Urinary bladder (tissue), 4 donors: ENCODE data around the gene RIGI. TPM values are rescaled to one million over a fixed set of nuclear protein-coding genes. Genes with fewer than 3 reads are reported as not detected.

ENCODE experiments used
- DNase-seq: peaks from one replicate; pipeline ENCODE4 v3.0.0-alpha.2; 2015; ENCODE audit errors: extremely low spot score
- H3K27ac ChIP-seq: one replicate; pipeline ENCODE4 v1.5.1; 2013; ENCODE audit warnings: low read depth, mild to moderate bottlenecking, moderate library complexity
- H3K36me3 ChIP-seq: one replicate; pipeline ENCODE4 v1.6.1; 2013; ENCODE audit warnings: mild to moderate bottlenecking, moderate library complexity; ENCODE audit not compliant: insufficient read depth
- H3K4me1 ChIP-seq: one replicate; pipeline ENCODE4 v1.6.1; 2013; ENCODE audit warnings: mild to moderate bottlenecking, moderate library complexity; ENCODE audit not compliant: insufficient read depth
- H3K4me3 ChIP-seq: one replicate; pipeline ENCODE4 v1.5.1; 2013; ENCODE audit warnings: low read depth, low read length
- WGBS: extraction: QIAGEN DNeasy Blood & Tissue Kit; methylation state at CpG from one replicate; pipeline ENCODE4 v1.1.7; 2013; 5-methylcytosine and 5-hydroxymethylcytosine counted together
- polyA plus RNA-seq: library from polyadenylated mRNA; stranded (reverse); fragments of 200-250 nt; gene quantifications from one replicate; pipeline ENCODE4 v1.2.3, GENCODE V29; 2013
- total RNA-seq: library from RNA; depleted of rRNA; stranded (reverse); fragments of >200 nt; gene quantifications from one replicate; pipeline ENCODE4 v1.2.3, GENCODE V29; 2014
- donor health status: healthy with polysubstance abuse.
- donor health status: healthy.

RIGI gene
- total and polyA plus RNA-seq, 2 donors = 5.4 to 25.2 TPM

- no peaks in the 10 kb centered on the region for H3K4me1 ChIP-seq
- no peak overlapping the region for H3K27ac ChIP-seq
- no peak overlapping the region for H3K4me3 ChIP-seq
- H3K36me3 ChIP-seq = no peaks in the 10 kb centered on the region
- no peak for DNase-seq
Observed at GRCh38 chr9:32516241-32516640, 9.8 kb downstream of the RIGI start.

GRCh38 chr9:32508728-32509127 lies 17.3 kb downstream of the RIGI start:
- 98% methylated on average over 1 of the region's 1 CpG for WGBS
- Histone ChIP-seq H3K4me1 (no peaks in the 10 kb centered on the region), H3K27ac (no peak overlapping the region), H3K4me3 (no peak overlapping the region), H3K36me3 (no peaks in the 10 kb centered on the region)
- DNase-seq = no peak

DNA sequence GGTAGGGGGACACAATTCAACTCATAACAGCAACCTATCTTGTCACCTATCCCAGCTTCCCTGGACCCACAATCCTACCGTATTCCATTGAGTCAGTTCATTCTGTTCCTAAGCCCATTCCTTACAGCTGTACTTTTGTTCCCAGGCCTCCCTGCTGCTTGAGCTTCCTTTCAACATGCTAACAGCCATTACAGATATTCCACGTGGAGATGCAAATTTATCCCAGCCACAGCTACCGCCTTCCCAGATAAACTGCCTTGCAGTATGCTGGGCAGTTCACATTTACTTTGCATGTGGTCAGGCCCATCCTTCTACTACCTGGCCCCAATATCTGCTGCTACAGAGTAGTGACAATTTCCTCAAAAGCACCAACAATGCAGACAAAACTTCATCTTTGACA lies 23.0 kb downstream of the RIGI start:
- DNase-seq = no peak

GRCh38 chr9:32502464-32502863 lies 23.5 kb downstream of the RIGI start:
- Histone ChIP-seq H3K27ac (no peak overlapping the region), H3K4me3 (no peak overlapping the region), H3K4me1 (no peaks in the 10 kb centered on the region), H3K36me3 (no peaks in the 10 kb centered on the region)
- 81% methylated on average over 4 of the region's 4 CpGs for WGBS
- no peak for DNase-seq

More for the DNA sequence above, 23.0 kb downstream of the RIGI start:
- Histone ChIP-seq H3K36me3 (no peaks in the 10 kb centered on the region), H3K4me3 (no peak overlapping the region), H3K27ac (no peak overlapping the region), H3K4me1 (no peaks in the 10 kb centered on the region)
- 82% methylated on average over 3 of the region's 3 CpGs for WGBS

DNA sequence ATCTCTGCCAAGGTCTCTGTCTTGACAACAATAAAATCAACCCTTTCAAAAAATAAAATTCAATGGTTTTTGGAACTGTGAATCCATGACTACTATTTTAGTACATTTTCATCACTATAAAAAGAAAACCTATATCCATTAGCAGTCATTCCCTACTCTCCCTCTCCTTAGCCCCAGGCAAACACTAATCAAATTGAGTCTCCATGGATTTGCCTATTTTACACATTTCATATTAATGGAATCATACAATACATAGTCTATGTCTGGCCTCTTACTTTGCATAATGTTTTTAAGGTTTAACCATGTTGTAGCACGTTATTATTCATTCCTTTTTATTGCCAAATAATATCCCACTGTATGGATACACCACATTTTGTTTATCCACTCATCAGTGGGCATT lies 24.1 kb downstream of the RIGI start:
- Histone ChIP-seq H3K36me3 (no peaks in the 10 kb centered on the region), H3K4me1 (no peaks in the 10 kb centered on the region), H3K27ac (no peak overlapping the region), H3K4me3 (no peak overlapping the region)
- WGBS = 75% methylated on average over 1 of the region's 1 CpG
- DNase-seq = no peak

DNA sequence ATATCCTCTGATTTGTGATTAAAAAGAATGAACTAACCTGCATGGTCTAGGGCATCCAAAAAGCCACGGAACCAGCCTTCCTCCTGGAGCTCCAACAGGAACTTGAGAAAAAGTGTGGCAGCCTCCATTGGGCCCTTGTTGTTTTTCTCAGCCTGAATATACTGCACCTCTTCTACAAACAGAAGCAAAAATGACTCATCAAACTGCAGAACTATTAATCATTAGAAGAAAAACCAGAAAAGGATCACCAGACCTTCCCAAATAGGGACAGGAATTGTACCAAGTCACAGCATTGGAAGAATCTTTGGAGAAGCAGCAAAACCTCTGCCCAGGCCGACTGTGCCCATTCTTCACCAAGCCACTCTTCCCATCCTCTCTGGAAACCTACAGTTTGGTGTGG lies 25.2 kb downstream of the RIGI start:
- DNase-seq = no peak
- H3K36me3 ChIP-seq = no peaks in the 10 kb centered on the region
- WGBS = 71% methylated on average over 2 of the region's 2 CpGs

DNA sequence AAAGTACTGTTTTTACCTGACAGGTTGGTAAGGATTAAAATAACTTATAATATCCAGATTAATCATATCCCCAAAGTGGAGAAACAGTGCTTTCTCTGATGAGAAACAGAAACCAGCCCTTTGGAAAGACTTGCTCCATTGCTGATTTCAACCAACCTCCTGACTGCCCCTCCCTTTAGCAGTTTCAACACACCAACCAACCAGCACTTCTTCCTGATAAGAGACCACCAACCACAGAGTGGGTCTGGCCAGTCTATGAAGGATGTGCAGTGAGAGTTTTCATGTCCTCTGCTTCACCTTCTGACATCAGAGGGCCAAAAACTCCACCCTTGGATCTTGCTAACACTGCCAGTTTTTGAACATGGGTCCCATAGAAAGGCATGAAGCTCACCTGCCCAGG lies 28.1 kb downstream of the RIGI start:
- no peak overlapping the region for H3K4me3 ChIP-seq
- no peaks in the 10 kb centered on the region for H3K36me3 ChIP-seq
- no peak for DNase-seq
- no peaks in the 10 kb centered on the region for H3K4me1 ChIP-seq
- H3K27ac ChIP-seq = no peak overlapping the region

More for the DNA sequence above, 25.2 kb downstream of the RIGI start:
- Histone ChIP-seq H3K4me3 (no peak overlapping the region), H3K27ac (no peak overlapping the region), H3K4me1 (no peaks in the 10 kb centered on the region)

- Histone ChIP-seq H3K4me1 (no peaks in the 10 kb centered on the region), H3K4me3 (no peak overlapping the region), H3K36me3 (no peaks in the 10 kb centered on the region), H3K27ac (no peak overlapping the region)
- WGBS = 78% methylated on average over 3 of the region's 3 CpGs
- DNase-seq = no peak
Observed at GRCh38 chr9:32490601-32491000, 35.4 kb downstream of the RIGI start.

- Histone ChIP-seq H3K4me3 (no peak overlapping the region), H3K4me1 (no peaks in the 10 kb centered on the region), H3K36me3 (peaks cover 4% of the 10 kb centered on the region), H3K27ac (no peak overlapping the region)
- WGBS = 68% methylated on average over 3 of the region's 3 CpGs
- DNase-seq = no peak
Observed at GRCh38 chr9:32487981-32488380, 38.0 kb downstream of the RIGI start.

DNA sequence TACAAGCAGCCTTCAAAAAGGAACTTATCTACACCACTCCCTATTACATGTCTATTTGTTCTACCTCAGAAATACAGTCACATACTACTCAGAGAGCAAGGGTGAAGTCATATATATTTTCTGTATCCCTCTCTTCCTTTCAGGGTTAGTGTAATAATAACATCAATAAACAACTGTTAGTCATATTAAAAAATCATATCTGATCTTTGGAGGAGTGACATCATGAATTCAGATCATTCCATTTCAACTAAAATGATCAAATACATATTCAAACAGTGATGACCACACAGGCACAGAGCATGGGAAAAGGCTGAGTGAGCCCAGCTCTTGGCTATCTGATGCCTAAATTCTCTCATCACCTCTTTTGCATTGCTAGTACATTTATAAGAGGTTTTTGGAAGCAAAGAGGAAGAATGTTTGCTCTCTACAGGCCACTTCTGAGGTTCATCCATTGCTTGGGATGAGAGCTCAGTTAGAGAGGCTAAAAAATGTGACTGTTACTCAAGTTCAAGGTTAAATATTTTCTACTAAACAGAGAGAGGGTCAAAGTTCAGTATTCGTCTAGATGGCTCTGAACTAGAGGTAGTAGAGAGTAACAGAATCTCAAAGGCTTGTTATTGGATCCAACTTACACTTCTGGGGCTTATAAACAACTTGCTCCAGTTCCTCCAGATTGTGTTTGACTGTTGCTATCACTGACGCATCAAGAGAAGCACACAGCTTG lies 39.0 kb downstream of the RIGI start:
- H3K36me3 ChIP-seq = peaks cover 4% of the 10 kb centered on the region
- H3K4me3 ChIP-seq = no peak overlapping the region
- DNase-seq = no peak
- no peaks in the 10 kb centered on the region for H3K4me1 ChIP-seq
- H3K27ac ChIP-seq = no peak overlapping the region
- 78% methylated on average over 2 of the region's 2 CpGs for WGBS

GRCh38 chr9:32483343-32483742 lies 42.7 kb downstream of the RIGI start:
- whole genome bisulfite sequencing = 86% methylated on average over 4 of the region's 4 CpGs
- H3K4me1 ChIP-seq = no peaks in the 10 kb centered on the region
- peaks cover 6% of the 10 kb centered on the region for H3K36me3 ChIP-seq
- DNase-seq = no peak
- no peak overlapping the region for H3K4me3 ChIP-seq
- no peak overlapping the region for H3K27ac ChIP-seq

Other genes starting within 250 kb of the RIGI start
- gene ACO1, start 141.6 kb downstream of the RIGI start, total RNA-seq = 29.6 TPM
- 31.9 TPM for gene ACO1, start 141.6 kb downstream of the RIGI start, polyA plus RNA-seq
- gene SMIM27, start 26.1 kb upstream of the RIGI start, total RNA-seq = 1.3 TPM
- gene SMIM27, start 26.1 kb upstream of the RIGI start, polyA plus RNA-seq = 11.9 TPM
- 39.0 TPM for gene TOPORS, start 26.4 kb upstream of the RIGI start, total RNA-seq
- gene TOPORS, start 26.4 kb upstream of the RIGI start, polyA plus RNA-seq = 13.3 TPM
- 45.5 TPM for gene NDUFB6, start 47.0 kb upstream of the RIGI start, total RNA-seq
- 58.1 TPM for gene NDUFB6, start 47.0 kb upstream of the RIGI start, polyA plus RNA-seq
- gene TAF1L, start 109.5 kb upstream of the RIGI start, total RNA-seq = not detected
- 0.01 TPM for gene TAF1L, start 109.5 kb upstream of the RIGI start, polyA plus RNA-seq